LNCaP clone FGC (cell line): ENCODE measurements around the gene TCF7L1.
A peak's percentile ranks its signal among the peaks of the same experiment; 100 is the strongest.

Source experiments
- DNase-seq: peaks from one replicate; pipeline ENCODE4 v3.0.0-alpha.2; 2011; ENCODE audit warnings: low read depth
- H3K4me3 ChIP-seq: 2 replicates; pipeline ENCODE4 v1.5.1; 2011; ENCODE audit warnings: mild to moderate bottlenecking, low read depth, low read length, control low read depth
- TF ChIP-seq, protein P1 (sequence below): IDR thresholded peaks from 2 replicates; pipeline ENCODE4 v1.5.1; 2012; ENCODE audit warnings: mild to moderate bottlenecking; ENCODE audit not compliant: control insufficient read depth, insufficient read depth; ENCODE audit errors: extremely low read depth

Gene TCF7L1

DNA sequence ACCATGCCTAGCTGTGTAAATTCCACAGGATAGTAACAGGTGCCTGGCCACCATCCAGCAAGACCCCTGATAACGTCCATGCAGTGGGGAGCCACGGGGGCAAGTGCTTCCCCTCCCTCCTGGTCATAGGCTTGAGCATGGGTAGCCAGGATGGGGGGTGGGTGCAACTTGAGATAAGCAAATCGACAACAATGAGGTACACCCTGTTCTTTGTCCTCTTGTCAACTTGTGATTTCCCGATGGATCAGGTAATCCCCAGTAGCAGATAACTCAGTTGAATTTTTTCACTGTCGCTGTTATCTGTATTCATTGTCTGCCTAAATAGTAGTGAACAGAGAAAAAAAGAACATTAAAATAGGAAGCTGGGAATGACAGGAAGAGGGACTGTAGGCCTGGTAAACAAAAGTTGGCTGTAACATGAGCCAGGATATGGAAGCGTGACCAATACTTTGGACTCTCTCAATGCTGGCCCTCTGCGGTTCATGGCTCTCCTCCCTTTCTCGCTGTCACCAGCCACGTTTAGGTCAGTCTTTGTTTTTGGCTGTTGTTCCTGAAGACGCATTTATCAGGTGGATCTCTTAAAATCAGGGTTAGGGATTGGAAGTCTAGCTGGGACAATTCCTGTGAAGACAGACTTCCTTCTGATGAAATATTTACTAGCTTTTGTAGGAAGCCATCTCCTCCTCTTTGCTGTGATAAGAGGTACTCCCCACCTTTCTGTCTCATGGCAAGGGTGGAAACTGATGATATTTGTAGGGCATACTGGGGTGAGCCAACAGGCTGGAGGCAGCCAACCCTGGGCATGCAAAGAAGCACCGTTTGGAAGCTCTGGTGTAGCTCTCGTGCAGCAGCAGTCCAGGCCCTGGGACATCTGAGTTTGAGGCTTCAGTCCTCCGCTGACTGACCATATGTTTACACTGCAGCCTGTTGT, 42.4 kb downstream of the TCF7L1 start:
- TF ChIP-seq, protein P1, sequence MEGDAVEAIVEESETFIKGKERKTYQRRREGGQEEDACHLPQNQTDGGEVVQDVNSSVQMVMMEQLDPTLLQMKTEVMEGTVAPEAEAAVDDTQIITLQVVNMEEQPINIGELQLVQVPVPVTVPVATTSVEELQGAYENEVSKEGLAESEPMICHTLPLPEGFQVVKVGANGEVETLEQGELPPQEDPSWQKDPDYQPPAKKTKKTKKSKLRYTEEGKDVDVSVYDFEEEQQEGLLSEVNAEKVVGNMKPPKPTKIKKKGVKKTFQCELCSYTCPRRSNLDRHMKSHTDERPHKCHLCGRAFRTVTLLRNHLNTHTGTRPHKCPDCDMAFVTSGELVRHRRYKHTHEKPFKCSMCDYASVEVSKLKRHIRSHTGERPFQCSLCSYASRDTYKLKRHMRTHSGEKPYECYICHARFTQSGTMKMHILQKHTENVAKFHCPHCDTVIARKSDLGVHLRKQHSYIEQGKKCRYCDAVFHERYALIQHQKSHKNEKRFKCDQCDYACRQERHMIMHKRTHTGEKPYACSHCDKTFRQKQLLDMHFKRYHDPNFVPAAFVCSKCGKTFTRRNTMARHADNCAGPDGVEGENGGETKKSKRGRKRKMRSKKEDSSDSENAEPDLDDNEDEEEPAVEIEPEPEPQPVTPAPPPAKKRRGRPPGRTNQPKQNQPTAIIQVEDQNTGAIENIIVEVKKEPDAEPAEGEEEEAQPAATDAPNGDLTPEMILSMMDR = no peak

DNA sequence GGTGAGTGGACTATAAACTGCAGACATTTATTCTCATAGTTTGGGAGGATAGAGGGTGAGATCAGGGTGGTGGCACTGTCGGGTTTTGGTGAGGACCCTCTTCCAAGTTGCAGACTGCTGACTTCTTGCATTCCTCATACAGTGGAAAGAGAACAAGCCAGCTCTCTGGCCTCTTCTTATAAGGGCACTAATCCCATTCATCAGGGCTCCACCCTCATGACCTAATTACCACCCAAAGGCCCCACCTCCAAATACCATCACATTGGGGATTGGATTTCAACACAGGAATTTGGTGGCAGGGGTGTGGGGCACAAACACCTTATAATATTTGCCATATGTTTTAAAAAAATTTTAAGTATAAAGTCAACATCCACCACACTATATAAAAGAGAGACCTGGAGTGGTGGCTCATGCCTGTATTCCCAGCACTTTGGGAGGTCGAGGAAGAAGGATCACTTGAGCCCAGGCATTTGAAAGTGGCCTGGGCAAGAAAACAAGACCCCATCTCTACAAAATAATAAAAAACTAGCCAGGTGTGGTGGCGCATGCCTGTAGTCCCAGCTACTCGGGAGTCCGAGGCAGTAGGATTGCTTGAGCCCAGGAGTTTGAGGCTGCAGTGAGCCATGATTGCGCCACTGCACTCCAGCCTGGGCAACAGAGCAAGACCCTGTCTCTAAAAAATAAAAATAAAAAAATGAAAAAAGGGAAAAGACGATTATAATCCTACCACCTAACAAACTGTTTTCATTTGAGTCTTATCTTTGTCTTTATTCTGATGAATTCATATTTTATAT, 44.0 kb downstream of the TCF7L1 start:
- H3K4me3 ChIP-seq = no peak overlapping the region
- TF ChIP-seq, protein P1 = no peak
- DNase-seq = no peak

More for the DNA sequence above, 42.4 kb downstream of the TCF7L1 start:
- H3K4me3 ChIP-seq = no peak overlapping the region
- DNase-seq = peak; percentile 35

DNA sequence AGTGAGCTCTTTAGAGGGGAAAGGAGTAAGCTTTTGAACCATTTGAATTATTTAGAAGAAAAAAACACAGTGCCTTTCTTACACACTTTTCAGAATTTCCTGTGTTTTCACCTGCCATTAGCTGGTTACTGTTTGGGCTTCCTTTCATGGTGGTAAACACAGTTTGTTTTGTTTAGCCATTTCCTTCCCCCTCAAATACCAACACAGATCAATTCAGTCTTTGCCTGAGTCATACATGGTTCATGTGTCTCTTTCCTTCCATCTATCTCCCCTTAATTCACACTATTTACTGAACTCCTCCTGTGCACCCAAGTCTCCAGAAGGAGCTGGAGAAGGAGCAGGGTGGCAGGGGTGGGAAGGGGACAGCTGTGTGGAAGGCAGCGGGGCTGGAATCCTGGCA, 45.0 kb downstream of the TCF7L1 start:
- DNase-seq = no peak
- no peak overlapping the region for H3K4me3 ChIP-seq
- TF ChIP-seq, protein P1 = no peak

DNA sequence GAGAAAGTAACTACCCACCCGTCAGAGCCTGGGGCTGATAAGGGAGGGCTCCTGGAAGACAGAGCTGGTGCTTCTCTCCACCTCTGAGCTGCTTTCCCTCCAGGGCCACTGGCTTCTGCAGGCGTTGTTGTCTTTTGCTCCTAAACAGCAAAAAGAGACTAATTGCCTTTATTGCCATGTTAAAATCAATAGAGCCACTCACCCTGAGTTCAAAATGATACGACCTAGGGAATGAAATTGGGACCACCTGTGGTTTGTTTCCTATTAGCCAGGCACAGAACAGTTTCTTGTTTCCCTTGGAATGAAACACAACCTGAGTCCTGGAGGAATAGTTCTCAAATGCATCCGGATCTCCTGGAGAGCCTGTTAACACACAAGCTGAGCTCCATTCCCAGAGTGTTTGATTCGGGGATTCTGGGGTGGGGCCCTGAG, 45.8 kb downstream of the TCF7L1 start:
- no peak for DNase-seq
- no peak overlapping the region for H3K4me3 ChIP-seq
- TF ChIP-seq, protein P1 = no peak

DNA sequence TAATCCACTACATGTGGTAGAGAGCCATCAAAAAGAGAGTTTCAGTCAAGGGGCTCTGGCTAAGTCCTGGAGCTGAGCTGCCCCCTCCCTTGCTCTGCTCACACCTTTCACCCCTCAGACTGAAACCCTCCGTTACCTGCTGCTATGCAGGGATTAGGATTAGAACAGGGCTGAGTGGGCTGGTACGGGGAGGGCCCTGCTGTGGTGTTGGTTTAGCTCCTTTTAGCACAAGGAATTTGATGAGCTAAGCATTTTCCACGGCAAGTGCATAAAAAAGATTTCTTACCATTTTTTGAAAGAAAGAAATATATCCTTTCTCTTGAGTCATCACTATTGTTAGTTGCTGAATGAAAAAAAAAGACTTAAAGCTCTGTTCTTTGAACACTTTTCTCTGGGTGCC, 46.3 kb downstream of the TCF7L1 start:
- TF ChIP-seq, protein P1 = no peak
- DNase-seq = no peak
- H3K4me3 ChIP-seq = no peak overlapping the region

DNA sequence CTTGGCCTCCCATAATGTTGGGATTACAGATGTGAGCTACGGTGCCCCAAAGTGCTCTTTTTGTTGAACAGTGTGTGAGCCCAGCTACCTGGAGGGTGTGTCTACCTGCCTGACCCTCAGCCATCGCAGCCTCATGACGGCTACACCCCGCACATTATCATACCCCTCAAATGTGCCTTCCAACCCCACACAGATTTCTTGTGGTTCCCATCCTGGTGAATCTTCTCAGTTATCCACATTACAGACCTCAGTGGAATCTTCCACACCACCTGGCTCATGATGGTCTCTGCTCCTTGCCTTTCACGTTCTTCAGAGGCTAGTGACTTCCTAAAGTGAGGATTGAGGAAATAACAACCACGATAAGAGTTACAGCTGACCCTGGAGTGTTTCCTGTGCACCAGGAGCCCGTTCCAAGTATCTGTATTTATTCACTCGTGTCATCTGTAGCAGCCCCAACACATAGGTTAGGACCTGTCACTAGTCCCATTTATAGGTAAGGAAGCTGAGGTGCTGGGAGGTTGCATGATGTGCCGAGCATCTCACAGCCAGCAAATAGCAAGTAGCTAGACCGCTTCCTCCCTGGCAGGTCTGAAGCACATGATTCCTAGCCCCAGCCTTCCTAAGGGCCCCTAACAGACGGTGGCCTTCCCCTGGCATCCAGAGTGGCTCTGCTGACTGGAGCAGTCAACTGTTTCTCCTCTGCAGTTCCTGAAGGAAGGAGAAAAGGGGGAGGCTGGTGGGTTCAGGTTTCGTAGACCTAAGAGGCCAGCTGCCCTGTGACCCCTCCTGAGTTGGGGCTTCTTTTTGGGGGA, 47.3 kb downstream of the TCF7L1 start:
- no peak overlapping the region for H3K4me3 ChIP-seq
- DNase-seq = no peak
- TF ChIP-seq, protein P1 = no peak
